ENCODE results near the gene PPIL4. TPM values are rescaled to one million over a fixed set of nuclear protein-coding genes. Genes with fewer than 3 reads are reported as not detected.

PPIL4 gene
- total RNA-seq, 6 donors from 2014 or later, result 15.1 to 50.6 (median 21.8) TPM

- DNase-seq (no peak), ATAC-seq (ENCODE audit: low FRiP score in 2 of 2) (no peak)
- Histone ChIP-seq H3K4me3 (no peak overlapping the region), H3K36me3 (peaks cover 0 to 34% (median 10%) of the 10 kb centered on the region in 4 donors), H3K4me1 (no peaks in the 10 kb centered on the region), H3K9me3 (no peaks in the 10 kb centered on the region), H3K27ac (no peak overlapping the region), H3K27me3 (no peaks in the 10 kb centered on the region)
- TF ChIP-seq EP300 (IDR thresholded peaks at IDR 0.05), result no peak
- TF ChIP-seq, protein P1, sequence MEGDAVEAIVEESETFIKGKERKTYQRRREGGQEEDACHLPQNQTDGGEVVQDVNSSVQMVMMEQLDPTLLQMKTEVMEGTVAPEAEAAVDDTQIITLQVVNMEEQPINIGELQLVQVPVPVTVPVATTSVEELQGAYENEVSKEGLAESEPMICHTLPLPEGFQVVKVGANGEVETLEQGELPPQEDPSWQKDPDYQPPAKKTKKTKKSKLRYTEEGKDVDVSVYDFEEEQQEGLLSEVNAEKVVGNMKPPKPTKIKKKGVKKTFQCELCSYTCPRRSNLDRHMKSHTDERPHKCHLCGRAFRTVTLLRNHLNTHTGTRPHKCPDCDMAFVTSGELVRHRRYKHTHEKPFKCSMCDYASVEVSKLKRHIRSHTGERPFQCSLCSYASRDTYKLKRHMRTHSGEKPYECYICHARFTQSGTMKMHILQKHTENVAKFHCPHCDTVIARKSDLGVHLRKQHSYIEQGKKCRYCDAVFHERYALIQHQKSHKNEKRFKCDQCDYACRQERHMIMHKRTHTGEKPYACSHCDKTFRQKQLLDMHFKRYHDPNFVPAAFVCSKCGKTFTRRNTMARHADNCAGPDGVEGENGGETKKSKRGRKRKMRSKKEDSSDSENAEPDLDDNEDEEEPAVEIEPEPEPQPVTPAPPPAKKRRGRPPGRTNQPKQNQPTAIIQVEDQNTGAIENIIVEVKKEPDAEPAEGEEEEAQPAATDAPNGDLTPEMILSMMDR (IDR thresholded peaks at IDR 0.05), result no peak
- TF ChIP-seq POLR2A (IDR thresholded peaks at IDR 0.05), result no peak
- TF ChIP-seq POLR2AphosphoS5 (IDR thresholded peaks at IDR 0.05), result no peak
- 80 to 93% methylated on average over 4 of the region's 4 CpGs for WGBS, 2 donors
These were observed 34.9 kb downstream of the PPIL4 start for GRCh38 chr6:149510793-149511512.

DNA sequence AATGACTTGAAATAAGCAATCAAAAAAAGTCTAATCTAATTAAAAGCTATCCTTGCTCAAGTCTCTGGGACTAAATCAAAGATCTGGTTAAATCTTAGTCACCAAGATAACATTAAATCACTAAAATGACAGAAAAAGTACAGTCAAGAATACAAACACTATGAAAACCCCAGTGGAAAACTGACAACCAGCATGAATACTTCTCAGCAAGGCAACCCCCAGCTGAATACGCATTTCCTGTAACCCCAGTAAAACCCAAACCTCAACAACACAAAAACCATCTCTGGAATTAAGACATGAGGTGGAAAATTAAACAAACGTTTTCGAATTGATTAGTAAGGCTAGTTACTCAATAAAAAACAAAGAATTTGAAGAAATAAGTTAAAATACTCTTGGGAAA, 37.4 kb downstream of the PPIL4 start:
- no peak overlapping the region for H3K27ac ChIP-seq
- DNase-seq (no peak), ATAC-seq (ENCODE audit: low FRiP score in 2 of 2) (no peak)
- H3K4me3 ChIP-seq, result no peak overlapping the region
- H3K9me3 ChIP-seq, result no peaks in the 10 kb centered on the region
- peaks cover 0 to 40% (median 9%) of the 10 kb centered on the region in 4 donors for H3K36me3 ChIP-seq
- no peaks in the 10 kb centered on the region for H3K27me3 ChIP-seq
- WGBS, 2 donors, result 70 to 76% methylated on average over 3 of the region's 3 CpGs
- no peaks in the 10 kb centered on the region for H3K4me1 ChIP-seq
- TF ChIP-seq POLR2AphosphoS5 (IDR thresholded peaks at IDR 0.05), result no peak
- TF ChIP-seq, protein P1 (IDR thresholded peaks at IDR 0.05), result no peak
- no peak for TF ChIP-seq POLR2A (IDR thresholded peaks at IDR 0.05)
- no peak for TF ChIP-seq EP300 (IDR thresholded peaks at IDR 0.05)

DNA sequence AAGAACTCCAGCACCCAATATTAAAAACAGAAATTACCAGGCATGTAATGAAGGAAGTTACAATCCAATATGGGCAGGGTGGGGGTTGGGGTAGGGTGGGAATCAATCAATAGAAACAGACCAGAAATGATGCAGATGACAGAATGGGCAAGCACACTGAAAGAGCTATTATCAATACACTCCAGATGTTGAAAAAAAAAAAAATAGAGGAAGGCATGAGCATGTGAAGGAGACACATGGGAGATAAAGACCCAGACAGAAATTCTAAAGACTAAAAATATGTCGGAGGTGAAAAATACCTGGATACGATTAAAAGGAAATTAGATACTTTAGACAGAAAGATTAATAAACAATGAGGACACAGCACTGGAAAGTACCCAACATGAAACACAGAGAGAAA, 42.0 kb downstream of the PPIL4 start:
- Histone ChIP-seq H3K27ac (no peak overlapping the region), H3K36me3 (peaks cover 0 to 18% (median 0%) of the 10 kb centered on the region in 4 donors), H3K9me3 (no peaks in the 10 kb centered on the region), H3K4me1 (no peaks in the 10 kb centered on the region), H3K27me3 (no peaks in the 10 kb centered on the region), H3K4me3 (no peak overlapping the region)
- WGBS, 2 donors, result 76 to 90% methylated on average over 2 of the region's 2 CpGs
- TF ChIP-seq, protein P1 (IDR thresholded peaks at IDR 0.05), result no peak
- TF ChIP-seq EP300 (IDR thresholded peaks at IDR 0.05), result no peak
- TF ChIP-seq POLR2A (IDR thresholded peaks at IDR 0.05), result no peak
- TF ChIP-seq POLR2AphosphoS5 (IDR thresholded peaks at IDR 0.05), result no peak
- DNase-seq (no peak), ATAC-seq (ENCODE audit: low FRiP score in 2 of 2) (no peak)

DNA sequence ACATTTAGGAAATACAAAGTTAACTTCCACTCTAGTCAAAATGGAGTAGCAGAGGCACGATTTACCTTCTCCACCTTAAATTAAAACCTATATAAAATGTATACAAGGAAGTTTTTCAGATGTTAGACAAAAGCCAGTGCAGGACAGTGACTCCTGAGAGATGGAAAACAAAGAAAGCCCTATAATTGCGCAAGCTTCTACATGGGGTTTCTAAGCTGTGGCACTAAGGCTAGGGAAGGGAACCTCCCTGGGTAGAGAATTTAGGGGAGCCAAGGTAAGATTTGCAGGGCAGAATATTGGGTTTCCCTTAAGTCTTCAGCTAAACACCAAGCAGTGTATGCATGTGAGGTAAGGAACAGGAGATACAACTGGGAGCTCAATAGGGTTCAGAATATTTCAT, 42.6 kb downstream of the PPIL4 start:
- Histone ChIP-seq H3K27ac (no peak overlapping the region), H3K4me3 (no peak overlapping the region), H3K4me1 (no peaks in the 10 kb centered on the region), H3K9me3 (no peaks in the 10 kb centered on the region), H3K36me3 (peaks cover 0 to 18% (median 0%) of the 10 kb centered on the region in 4 donors), H3K27me3 (no peaks in the 10 kb centered on the region)
- 91 to 92% methylated on average over 2 of the region's 2 CpGs for WGBS, 2 donors
- no peak for TF ChIP-seq POLR2AphosphoS5 (IDR thresholded peaks at IDR 0.05)
- TF ChIP-seq EP300 (IDR thresholded peaks at IDR 0.05), result no peak
- TF ChIP-seq POLR2A (IDR thresholded peaks at IDR 0.05), result no peak
- TF ChIP-seq, protein P1 (IDR thresholded peaks at IDR 0.05), result no peak
- ATAC-seq (ENCODE audit: low FRiP score in 2 of 2) (no peak), DNase-seq (no peak)

GRCh38 chr6:149501768-149502167, 44.1 kb downstream of the PPIL4 start:
- DNase-seq (no peak), ATAC-seq (ENCODE audit: low FRiP score in 2 of 2) (no peak)
- Histone ChIP-seq H3K36me3 (peaks cover 0 to 14% (median 0%) of the 10 kb centered on the region in 4 donors), H3K27me3 (no peaks in the 10 kb centered on the region), H3K9me3 (no peaks in the 10 kb centered on the region), H3K4me1 (no peaks in the 10 kb centered on the region), H3K4me3 (no peak overlapping the region), H3K27ac (no peak overlapping the region)
- WGBS, 2 donors, result 94 to 98% methylated on average over 3 of the region's 3 CpGs
- TF ChIP-seq POLR2AphosphoS5 (IDR thresholded peaks at IDR 0.05), result no peak
- TF ChIP-seq POLR2A (IDR thresholded peaks at IDR 0.05), result no peak
- TF ChIP-seq EP300 (IDR thresholded peaks at IDR 0.05), result no peak
- TF ChIP-seq, protein P1 (IDR thresholded peaks at IDR 0.05), result no peak
